ENCODE results near the gene TYW5. TPM values are rescaled to one million over a fixed set of nuclear protein-coding genes. Genes with fewer than 3 reads are reported as not detected.

TYW5 gene, protein sequence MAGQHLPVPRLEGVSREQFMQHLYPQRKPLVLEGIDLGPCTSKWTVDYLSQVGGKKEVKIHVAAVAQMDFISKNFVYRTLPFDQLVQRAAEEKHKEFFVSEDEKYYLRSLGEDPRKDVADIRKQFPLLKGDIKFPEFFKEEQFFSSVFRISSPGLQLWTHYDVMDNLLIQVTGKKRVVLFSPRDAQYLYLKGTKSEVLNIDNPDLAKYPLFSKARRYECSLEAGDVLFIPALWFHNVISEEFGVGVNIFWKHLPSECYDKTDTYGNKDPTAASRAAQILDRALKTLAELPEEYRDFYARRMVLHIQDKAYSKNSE
- 7.0 to 7.9 TPM (median 7.8 TPM) in 5 replicates for total RNA-seq (2022; extraction: Qiagen RNA extraction; ENCODE audit: low read depth)

DNA sequence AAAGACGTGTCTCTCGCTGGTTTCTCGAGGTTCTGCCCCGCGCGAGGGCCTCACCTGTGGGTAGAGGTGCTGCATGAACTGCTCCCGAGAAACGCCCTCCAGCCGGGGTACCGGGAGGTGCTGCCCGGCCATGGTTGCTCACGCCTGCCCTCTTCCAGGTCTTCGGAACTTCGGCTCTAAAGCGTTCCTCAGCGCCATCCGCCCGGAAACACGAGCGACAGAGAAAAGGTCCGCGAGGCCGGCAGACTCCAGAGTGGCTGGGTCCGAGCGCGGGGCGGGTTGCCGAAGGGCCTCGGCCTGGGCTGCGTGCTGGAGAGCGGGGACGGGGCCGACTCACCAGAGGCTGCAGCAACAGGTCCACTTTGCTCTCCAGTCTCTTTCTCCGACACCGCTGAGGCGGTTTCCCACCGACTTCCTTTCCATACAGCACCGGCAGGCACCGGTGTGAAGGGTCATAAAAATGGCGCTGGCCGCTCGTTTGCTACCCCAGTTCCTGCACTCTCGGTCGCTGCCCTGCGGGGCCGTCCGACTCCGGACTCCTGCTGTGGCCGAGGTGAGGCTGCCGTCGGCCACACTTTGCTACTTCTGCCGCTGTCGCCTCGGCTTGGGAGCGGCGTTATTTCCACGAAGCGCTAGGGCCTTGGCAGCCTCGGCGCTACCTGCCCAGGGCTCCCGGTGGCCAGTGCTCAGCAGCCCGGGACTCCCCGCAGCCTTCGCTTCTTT, at the start of gene TYW5, which contains the start of gene MAIP1:
Gene TYW5, minus strand, starts transcription at position 153 of the 723 bp plus-strand sequence. Its CDS starts 21 bp downstream, at position 132.
Gene MAIP1, plus strand, starts transcription at position 244 of the 723 bp plus-strand sequence. Its CDS starts 217 bp downstream, at position 461.

DNA sequence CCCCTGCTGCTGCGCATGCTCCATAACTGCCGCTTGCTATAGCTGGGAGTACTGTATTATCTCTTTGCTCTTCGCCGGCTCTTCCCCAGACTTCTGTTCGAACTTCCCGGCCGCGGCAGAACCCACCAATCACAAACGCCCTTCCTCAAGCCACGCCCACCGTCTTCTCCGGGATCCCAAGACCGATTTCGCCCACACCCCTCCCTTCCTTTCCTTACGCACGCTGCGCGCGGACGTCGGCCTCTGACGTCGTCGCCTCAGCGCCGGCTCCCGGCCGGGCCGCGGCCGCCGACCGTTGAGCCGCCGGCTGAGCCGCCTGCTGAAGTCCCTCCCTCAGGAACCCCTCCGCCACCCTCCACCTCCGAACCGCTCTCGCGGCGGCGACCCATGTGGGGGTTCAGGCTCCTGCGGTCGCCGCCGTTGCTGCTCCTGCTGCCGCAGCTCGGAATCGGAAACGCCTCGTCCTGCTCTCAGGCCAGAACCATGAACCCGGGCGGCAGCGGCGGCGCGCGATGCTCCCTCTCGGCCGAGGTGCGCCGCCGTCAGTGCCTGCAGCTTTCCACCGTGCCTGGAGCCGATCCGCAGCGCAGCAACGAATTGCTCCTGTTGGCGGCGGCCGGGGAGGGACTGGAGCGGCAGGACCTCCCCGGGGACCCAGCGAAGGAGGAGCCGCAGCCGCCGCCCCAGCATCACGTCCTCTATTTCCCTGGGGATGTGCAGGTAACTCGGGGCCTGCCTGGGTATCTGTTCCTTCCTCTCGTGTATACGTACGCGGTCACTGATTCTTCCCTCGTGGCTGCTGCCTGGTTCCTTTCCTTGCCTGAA, 44.0 kb downstream of the TYW5 start, which contains the start of gene C2orf69:
Gene C2orf69, plus strand, starts transcription at position 242 of the 825 bp plus-strand sequence. Its CDS starts 146 bp downstream, at position 388.

Other genes with a start within 250 kb of the TYW5 start
- gene FTCDNL1, start 104.3 kb downstream of the TYW5 start, total RNA-seq (2022; extraction: Qiagen RNA extraction; ENCODE audit: low read depth): 2.2 to 3.0 TPM (median 2.6 TPM) in 5 replicates
- 6.7 to 10.8 TPM (median 8.7 TPM) in 5 replicates for gene C2orf69, start 44.2 kb downstream of the TYW5 start, total RNA-seq (2022; extraction: Qiagen RNA extraction; ENCODE audit: low read depth)
- 34.5 to 40.0 TPM (median 37.3 TPM) in 5 replicates for gene MAIP1, start 91 bp upstream of the TYW5 start, total RNA-seq (2022; extraction: Qiagen RNA extraction; ENCODE audit: low read depth)